ENCODE results near the gene KIF1B. TPM values are rescaled to one million over a fixed set of nuclear protein-coding genes. Genes with fewer than 3 reads are reported as not detected.
"Not testable (repeated sequence)": the region's sequence is repeated elsewhere in the genome, so short reads cannot be mapped to it uniquely, and the experiment has no call there.

KIF1B gene
- total RNA-seq, 3 donors from 2014 or later = 35.6 to 62.2 (median 48.0) TPM

DNA sequence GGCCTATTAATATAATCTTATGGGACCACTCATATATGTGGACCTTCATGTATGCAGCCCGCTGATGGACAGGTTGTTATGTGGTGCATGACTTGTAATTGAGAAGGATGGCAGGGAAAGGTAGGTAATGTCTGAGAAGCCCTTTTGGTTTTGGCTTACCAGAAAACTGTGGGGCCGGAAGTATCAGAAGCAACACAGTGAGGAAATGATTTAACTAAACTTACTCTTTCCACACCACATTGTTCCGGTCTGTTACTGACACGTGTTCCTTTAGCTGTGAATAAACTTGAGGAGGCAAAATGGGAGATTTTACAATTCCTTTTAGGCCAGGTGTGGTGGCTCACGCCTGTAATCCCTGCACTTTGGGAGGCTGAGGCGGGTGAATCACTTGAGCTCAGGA is 32.4 kb downstream of the KIF1B start:
- ATAC-seq = no peak
- TF ChIP-seq, protein P1, sequence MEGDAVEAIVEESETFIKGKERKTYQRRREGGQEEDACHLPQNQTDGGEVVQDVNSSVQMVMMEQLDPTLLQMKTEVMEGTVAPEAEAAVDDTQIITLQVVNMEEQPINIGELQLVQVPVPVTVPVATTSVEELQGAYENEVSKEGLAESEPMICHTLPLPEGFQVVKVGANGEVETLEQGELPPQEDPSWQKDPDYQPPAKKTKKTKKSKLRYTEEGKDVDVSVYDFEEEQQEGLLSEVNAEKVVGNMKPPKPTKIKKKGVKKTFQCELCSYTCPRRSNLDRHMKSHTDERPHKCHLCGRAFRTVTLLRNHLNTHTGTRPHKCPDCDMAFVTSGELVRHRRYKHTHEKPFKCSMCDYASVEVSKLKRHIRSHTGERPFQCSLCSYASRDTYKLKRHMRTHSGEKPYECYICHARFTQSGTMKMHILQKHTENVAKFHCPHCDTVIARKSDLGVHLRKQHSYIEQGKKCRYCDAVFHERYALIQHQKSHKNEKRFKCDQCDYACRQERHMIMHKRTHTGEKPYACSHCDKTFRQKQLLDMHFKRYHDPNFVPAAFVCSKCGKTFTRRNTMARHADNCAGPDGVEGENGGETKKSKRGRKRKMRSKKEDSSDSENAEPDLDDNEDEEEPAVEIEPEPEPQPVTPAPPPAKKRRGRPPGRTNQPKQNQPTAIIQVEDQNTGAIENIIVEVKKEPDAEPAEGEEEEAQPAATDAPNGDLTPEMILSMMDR (IDR thresholded peaks at IDR 0.05) = no peak
- no peaks in the 10 kb centered on the region for H3K9me3 ChIP-seq
- no peak overlapping the region for H3K4me3 ChIP-seq
- peaks cover 14% of the 10 kb centered on the region for H3K4me1 ChIP-seq (ENCODE audit: low read depth)
- no peaks in the 10 kb centered on the region for H3K36me3 ChIP-seq (ENCODE audit: low read depth)
- intact Hi-C loops (cut with DNase I, micrococcal nuclease) = no loop called here
- DNase-seq = no peak

DNA sequence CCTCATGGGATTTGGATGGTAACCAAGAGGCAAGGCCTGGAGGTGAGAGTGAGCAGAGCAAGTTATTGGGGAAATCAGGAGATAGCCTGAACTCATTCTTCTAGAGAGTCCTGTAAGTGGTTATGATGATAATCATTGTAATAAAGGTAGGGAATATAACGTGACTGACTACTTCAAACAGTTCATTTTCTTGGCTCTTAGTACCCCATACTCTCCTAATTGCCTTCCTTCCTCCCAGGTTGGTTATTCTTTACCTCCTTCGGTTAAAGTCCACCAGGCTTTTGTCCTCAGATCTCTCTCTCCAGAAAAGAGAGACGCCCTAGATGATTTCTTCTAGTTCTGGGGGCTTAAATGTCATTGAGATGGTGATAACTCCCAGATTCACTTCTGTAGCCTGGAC is 35.3 kb downstream of the KIF1B start:
- peak; percentile 67 for ATAC-seq

GRCh38 chr1:10249808-10250457 is 39.6 kb downstream of the KIF1B start:
- TF ChIP-seq, protein P1 (IDR thresholded peaks at IDR 0.05) = no peak
- H3K36me3 ChIP-seq (ENCODE audit: low read depth) = no peaks in the 10 kb centered on the region
- no peak overlapping the region for H3K4me3 ChIP-seq
- DNase-seq (no peak), ATAC-seq (no peak)
- H3K9me3 ChIP-seq = no peaks in the 10 kb centered on the region
- peaks cover 26% of the 10 kb centered on the region for H3K4me1 ChIP-seq (ENCODE audit: low read depth)
- intact Hi-C loops (cut with DNase I, micrococcal nuclease) = no loop called here

More for the DNA sequence above, 35.3 kb downstream of the KIF1B start:
- TF ChIP-seq, protein P1 (IDR thresholded peaks at IDR 0.05) = no peak
- intact Hi-C loops (cut with DNase I, micrococcal nuclease) = no loop called here
- no peaks in the 10 kb centered on the region for H3K36me3 ChIP-seq (ENCODE audit: low read depth)
- no peak for DNase-seq
- no peak overlapping the region for H3K4me3 ChIP-seq
- peaks cover 21% of the 10 kb centered on the region for H3K4me1 ChIP-seq (ENCODE audit: low read depth)
- no peaks in the 10 kb centered on the region for H3K9me3 ChIP-seq

DNA sequence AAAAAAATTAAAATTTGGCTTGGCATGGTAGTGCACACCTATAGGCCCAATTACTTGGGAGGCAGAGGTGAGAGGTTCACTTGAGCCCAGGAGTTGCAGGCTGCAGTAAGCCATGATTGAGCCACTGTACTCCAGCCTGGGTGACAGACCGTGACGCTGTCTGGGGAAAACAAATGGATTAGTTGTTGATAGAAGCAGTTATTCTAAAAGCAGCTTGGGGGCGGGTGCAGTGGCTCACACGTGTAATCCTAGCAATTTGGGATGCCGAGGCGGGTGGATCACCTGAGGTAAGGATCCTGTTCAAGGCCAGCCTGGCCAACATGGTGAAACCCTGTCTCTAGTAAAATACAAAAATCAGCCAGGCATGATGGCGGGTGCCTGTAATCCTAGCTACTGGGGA is 40.3 kb downstream of the KIF1B start:
- no peaks in the 10 kb centered on the region for H3K9me3 ChIP-seq
- ATAC-seq = no peak
- intact Hi-C loops (cut with DNase I, micrococcal nuclease) = no loop called here
- no peak overlapping the region for H3K4me3 ChIP-seq
- no peak for DNase-seq
- H3K4me1 ChIP-seq (ENCODE audit: low read depth) = peaks cover 19% of the 10 kb centered on the region
- TF ChIP-seq, protein P1 (IDR thresholded peaks at IDR 0.05) = no peak
- no peaks in the 10 kb centered on the region for H3K36me3 ChIP-seq (ENCODE audit: low read depth)

- H3K4me1 ChIP-seq (ENCODE audit: low read depth) = peaks cover 18% of the 10 kb centered on the region
- intact Hi-C loops (cut with DNase I, micrococcal nuclease); H3K36me3 ChIP-seq (ENCODE audit: low read depth); DNase-seq; H3K9me3 ChIP-seq; H3K4me3 ChIP-seq: not testable (repeated sequence)
- ATAC-seq = peak; percentile 18
Observed at GRCh38 chr1:10251325-10252108, 41.1 kb downstream of the KIF1B start.

DNA sequence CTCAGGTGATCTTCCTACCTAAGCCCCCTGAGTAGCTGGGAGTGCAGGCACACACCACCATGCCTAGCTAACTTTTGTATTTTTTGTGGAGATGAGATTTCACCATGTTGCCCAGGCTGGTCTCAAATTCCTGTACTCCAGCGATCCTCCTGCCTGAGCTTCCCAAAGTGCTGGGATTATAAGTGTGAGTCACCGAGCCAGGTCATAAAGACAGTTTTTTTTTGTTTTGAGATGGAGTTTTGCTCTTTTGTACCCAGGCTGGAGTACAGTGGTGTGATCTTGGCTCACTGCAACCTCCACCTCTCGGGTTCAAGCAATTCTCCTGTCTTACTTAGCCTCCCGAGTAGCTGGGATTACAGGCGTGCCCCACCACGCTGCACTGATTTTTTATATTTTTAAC is 42.1 kb downstream of the KIF1B start:
- ATAC-seq = peak; percentile 79

More for the DNA sequence above, 42.1 kb downstream of the KIF1B start:
- no peak overlapping the region for H3K4me3 ChIP-seq
- DNase-seq = no peak
- TF ChIP-seq, protein P1 (IDR thresholded peaks at IDR 0.05) = no peak
- peaks cover 23% of the 10 kb centered on the region for H3K4me1 ChIP-seq (ENCODE audit: low read depth)
- no peaks in the 10 kb centered on the region for H3K9me3 ChIP-seq
- H3K36me3 ChIP-seq (ENCODE audit: low read depth) = no peaks in the 10 kb centered on the region
- intact Hi-C loops (cut with DNase I, micrococcal nuclease) = no loop called here

Measured in mucosa of descending colon (tissue), 3 donors.